PC-9 (cell line): Measurements from ENCODE around the gene TULP4. TPM values are rescaled to one million over a fixed set of nuclear protein-coding genes. Genes with fewer than 3 reads are reported as not detected.

Source experiments
- BruUV-seq: library from RNA; stranded (reverse); fragments of 400-500 nt; replicated peaks from 2 replicates; lab custom pipeline; 2021; lab: Mats Ljungman, UMichigan
- CTCF ChIA-PET: fragments of 300-600 bp; sonication (Branson Sonifier 250); formaldehyde crosslinking; loops from one replicate; lab custom pipeline; 2022; ENCODE audit warnings: antibody characterized with exemption; lab: Charles Lee
- POLR2A ChIA-PET: fragments of 300-600 bp; sonication (Branson Sonifier 250); formaldehyde crosslinking; loops from one replicate; lab custom pipeline; 2022; ENCODE audit warnings: antibody characterized with exemption; ENCODE audit not compliant: unreplicated experiment; lab: Charles Lee
- DNase-seq, 2 experiments: peaks; one replicate each; pipeline versions ENCODE4 v3.0.0 to v3.0.0-alpha.2; 2015 to 2022; ENCODE audit warnings: mixed read lengths in 1 of 2
- H2AFZ ChIP-seq: fragments of 200-600 bp; sonication (generic); 2 replicates; pipeline ENCODE4 v1.8.1; 2017; ENCODE audit warnings: antibody characterized with exemption
- H3F3A ChIP-seq: fragments of 200-600 bp; sonication (generic); 2 replicates; pipeline ENCODE4 v1.8.1; 2017; ENCODE audit warnings: antibody characterized with exemption, mild to moderate bottlenecking, low read depth; ENCODE audit not compliant: insufficient read depth
- H3K27ac ChIP-seq: fragments of 200-600 bp; sonication (generic); 2 replicates; pipeline ENCODE4 v1.6.1; 2016; ENCODE audit warnings: mixed run types
- H3K27me3 ChIP-seq: fragments of 200-600 bp; sonication (generic); 2 replicates; pipeline ENCODE4 v1.6.1; 2016; ENCODE audit warnings: low read depth, mixed run types; ENCODE audit not compliant: insufficient read depth
- H3K36me3 ChIP-seq: fragments of 200-600 bp; sonication (generic); 2 replicates; pipeline ENCODE4 v1.6.1; 2016; ENCODE audit warnings: low read depth, mixed run types
- H3K4me1 ChIP-seq: fragments of 200-600 bp; sonication (generic); replicated peaks from 2 replicates; pipeline ENCODE4 v1.6.1; 2016; ENCODE audit warnings: mixed run types; ENCODE audit not compliant: insufficient read depth
- H3K4me2 ChIP-seq: fragments of 200-600 bp; sonication (generic); 2 replicates; pipeline ENCODE4 v1.6.1; 2017; ENCODE audit warnings: mixed run types
- H3K4me3 ChIP-seq: fragments of 200-600 bp; sonication (generic); 2 replicates; pipeline ENCODE4 v1.6.1; 2016; ENCODE audit warnings: mixed run types
- H3K79me2 ChIP-seq: fragments of 200-600 bp; sonication (generic); 2 replicates; pipeline ENCODE4 v1.6.1; 2017; ENCODE audit warnings: low read depth, mixed run types
- H3K9me2 ChIP-seq: fragments of 200-600 bp; sonication (generic); 2 replicates; pipeline ENCODE4 v1.8.1; 2017; ENCODE audit warnings: mild to moderate bottlenecking; ENCODE audit not compliant: insufficient read depth
- H3K9me3 ChIP-seq: fragments of 200-600 bp; sonication (generic); 2 replicates; pipeline ENCODE4 v1.8.1; 2016; ENCODE audit warnings: low read depth; ENCODE audit not compliant: insufficient read depth
- H4K20me1 ChIP-seq: fragments of 200-600 bp; sonication (generic); 2 replicates; pipeline ENCODE4 v1.8.1; 2017; ENCODE audit not compliant: insufficient read depth
- EZH2 ChIP-seq: fragments of 200-600 bp; sonication (generic); IDR thresholded peaks from 2 replicates; pipeline ENCODE4 v1.8.0; 2017; ENCODE audit warnings: antibody characterized with exemption, low read depth
- intact Hi-C: fragments of 100-400 bp; cut with micrococcal nuclease; formaldehyde crosslinking; loops from one replicate; pipeline ENCODE4 v1.10.0; 2022; ENCODE audit not compliant: unreplicated experiment
- total RNA-seq: library from RNA; stranded (reverse); gene quantifications from 2 replicates; pipeline ENCODE4 v1.2.3, GENCODE V29; 2021
- TF ChIP-seq, protein P1 (sequence below): fragments of 200-600 bp; sonication (generic); conservative IDR thresholded peaks from 2 replicates; pipeline ENCODE4 v1.6.1; 2017; ENCODE audit warnings: mixed run types, antibody characterized with exemption, mild to moderate bottlenecking, moderate library complexity

TULP4 gene
- total RNA-seq, 1 experiment from 2014 or later = 34.0 TPM

DNA sequence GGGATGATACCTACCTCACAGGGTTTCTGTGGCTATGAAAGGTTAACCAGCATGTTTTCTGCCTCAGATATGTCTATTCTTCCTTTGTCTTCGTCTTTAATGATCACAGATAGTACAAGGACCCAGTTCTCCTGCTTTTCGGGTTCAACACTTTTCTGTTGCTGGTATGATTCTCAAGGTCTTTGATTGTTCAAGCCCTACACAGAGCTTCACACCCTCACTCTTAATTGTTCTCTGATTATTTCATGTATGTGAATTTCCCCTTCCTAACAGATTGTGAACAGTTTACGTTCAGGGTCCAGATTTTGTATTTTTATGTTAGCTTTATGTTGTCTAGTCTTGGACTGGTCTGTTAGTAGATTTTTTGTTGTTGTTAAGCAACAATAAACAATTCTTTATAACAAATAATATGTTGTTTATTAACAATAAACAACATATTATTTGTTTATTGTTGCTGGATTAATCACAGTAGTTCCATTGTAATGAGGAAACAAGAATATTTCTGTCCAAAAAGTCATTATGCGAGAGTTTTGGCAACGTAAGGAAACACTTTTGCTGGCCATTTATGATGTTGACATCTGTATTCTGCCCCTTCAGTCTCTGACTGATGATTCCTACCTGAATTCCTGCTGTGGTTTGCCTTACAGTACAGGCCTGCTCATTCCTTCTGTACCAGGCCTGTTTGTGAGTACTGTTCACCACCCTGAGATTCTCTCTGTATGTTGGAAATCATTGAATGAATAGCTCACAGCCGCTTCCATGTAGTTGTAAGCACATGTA lies 27.2 kb upstream of the TULP4 start:
- H3K27me3 ChIP-seq = no peaks in the 10 kb centered on the region
- no peaks in the 10 kb centered on the region for H3K9me2 ChIP-seq
- no peaks in the 10 kb centered on the region for H3K36me3 ChIP-seq
- intact Hi-C loops = no loop called here
- H3K27ac ChIP-seq = no peak overlapping the region
- no peaks in the 10 kb centered on the region; the same call in 1 of the 2 replicates for H3K79me2 ChIP-seq
- DNase-seq = no peak
- no peak overlapping the region for H3K4me2 ChIP-seq
- ChIA-PET POLR2A (interaction anchor here (0.6 kb wide), 1 partner anchor 30 kb away, joined by 3 read pairs; no protein-coding TSS in a partner anchor), CTCF (no interaction called here)
- no peaks in the 10 kb centered on the region; the same call in 1 of the 2 replicates for H4K20me1 ChIP-seq
- TF ChIP-seq, protein P1, sequence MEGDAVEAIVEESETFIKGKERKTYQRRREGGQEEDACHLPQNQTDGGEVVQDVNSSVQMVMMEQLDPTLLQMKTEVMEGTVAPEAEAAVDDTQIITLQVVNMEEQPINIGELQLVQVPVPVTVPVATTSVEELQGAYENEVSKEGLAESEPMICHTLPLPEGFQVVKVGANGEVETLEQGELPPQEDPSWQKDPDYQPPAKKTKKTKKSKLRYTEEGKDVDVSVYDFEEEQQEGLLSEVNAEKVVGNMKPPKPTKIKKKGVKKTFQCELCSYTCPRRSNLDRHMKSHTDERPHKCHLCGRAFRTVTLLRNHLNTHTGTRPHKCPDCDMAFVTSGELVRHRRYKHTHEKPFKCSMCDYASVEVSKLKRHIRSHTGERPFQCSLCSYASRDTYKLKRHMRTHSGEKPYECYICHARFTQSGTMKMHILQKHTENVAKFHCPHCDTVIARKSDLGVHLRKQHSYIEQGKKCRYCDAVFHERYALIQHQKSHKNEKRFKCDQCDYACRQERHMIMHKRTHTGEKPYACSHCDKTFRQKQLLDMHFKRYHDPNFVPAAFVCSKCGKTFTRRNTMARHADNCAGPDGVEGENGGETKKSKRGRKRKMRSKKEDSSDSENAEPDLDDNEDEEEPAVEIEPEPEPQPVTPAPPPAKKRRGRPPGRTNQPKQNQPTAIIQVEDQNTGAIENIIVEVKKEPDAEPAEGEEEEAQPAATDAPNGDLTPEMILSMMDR = no peak
- TF ChIP-seq EZH2 = no peak
- H3K9me3 ChIP-seq = no peaks in the 10 kb centered on the region
- H3K4me1 ChIP-seq = no peaks in the 10 kb centered on the region
- H3F3A ChIP-seq = peaks cover 3% of the 10 kb centered on the region; the same call in 1 of the 2 replicates
- no TSS peak for BruUV-seq
- H3K4me3 ChIP-seq = no peak overlapping the region
- H2AFZ ChIP-seq = no peak overlapping the region

DNA sequence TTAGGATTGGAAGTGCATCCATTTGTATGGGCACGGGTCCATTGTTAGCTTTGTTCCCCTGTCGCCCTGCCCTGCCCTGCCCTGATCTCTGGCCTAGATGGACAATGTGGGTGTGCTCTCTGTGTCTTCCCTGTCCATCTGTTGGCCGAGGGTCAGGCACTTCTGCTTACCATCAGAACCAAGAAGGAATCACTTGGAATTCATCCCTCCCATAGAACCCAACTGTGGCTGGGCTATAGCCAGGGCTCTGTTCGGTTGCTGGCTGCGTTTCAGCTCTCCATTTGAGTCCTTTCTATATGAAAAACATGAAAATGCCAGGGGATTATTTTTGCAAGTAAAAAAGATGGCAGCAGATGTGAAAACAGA lies 26.6 kb upstream of the TULP4 start:
- Histone ChIP-seq H2AFZ (no peak overlapping the region), H3K4me3 (no peak overlapping the region), H4K20me1 (no peaks in the 10 kb centered on the region; the same call in 1 of the 2 replicates), H3K9me3 (no peaks in the 10 kb centered on the region), H3F3A (peaks cover 3% of the 10 kb centered on the region; the same call in 1 of the 2 replicates), H3K9me2 (no peaks in the 10 kb centered on the region), H3K36me3 (no peaks in the 10 kb centered on the region), H3K79me2 (no peaks in the 10 kb centered on the region; the same call in 1 of the 2 replicates), H3K27ac (no peak overlapping the region), H3K27me3 (no peaks in the 10 kb centered on the region), H3K4me1 (no peaks in the 10 kb centered on the region), H3K4me2 (no peak overlapping the region)
- CTCF ChIA-PET = no interaction called here
- POLR2A ChIA-PET = interaction anchor here (0.6 kb wide), 1 partner anchor 29 kb away, joined by 3 read pairs; no protein-coding TSS in a partner anchor
- no peak for DNase-seq
- intact Hi-C loops = no loop called here
- no peak for TF ChIP-seq EZH2
- TF ChIP-seq, protein P1 = no peak
- no TSS peak for BruUV-seq

DNA sequence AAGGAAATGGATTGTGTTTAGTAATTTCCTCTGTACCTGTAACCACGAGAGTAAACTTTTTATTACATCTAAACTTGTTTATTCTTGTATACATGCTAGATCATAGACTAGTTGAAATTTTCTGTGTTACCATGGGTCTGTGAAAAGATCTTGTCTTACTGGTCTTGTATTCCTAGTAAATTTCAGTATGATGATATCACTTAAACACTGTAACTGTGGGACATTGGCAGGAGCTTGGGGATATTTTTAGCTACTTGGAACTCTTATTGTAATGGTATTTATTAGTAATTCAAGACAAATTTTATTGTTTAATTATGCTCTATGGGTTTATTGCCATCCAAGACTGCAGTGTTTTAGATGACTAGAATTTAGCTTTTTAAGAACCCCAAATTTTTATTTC lies 25.9 kb upstream of the TULP4 start:
- CTCF ChIA-PET = no interaction called here
- BruUV-seq = no TSS peak

More for the DNA sequence above, 25.9 kb upstream of the TULP4 start:
- H3K79me2 ChIP-seq = no peaks in the 10 kb centered on the region; the same call in 1 of the 2 replicates
- no peak for TF ChIP-seq EZH2
- TF ChIP-seq, protein P1 = no peak
- no peaks in the 10 kb centered on the region; the same call in 1 of the 2 replicates for H4K20me1 ChIP-seq
- H3K4me2 ChIP-seq = no peak overlapping the region
- peaks cover 3% of the 10 kb centered on the region; the same call in 1 of the 2 replicates for H3F3A ChIP-seq
- no peak overlapping the region for H3K27ac ChIP-seq
- H3K36me3 ChIP-seq = no peaks in the 10 kb centered on the region
- H3K9me3 ChIP-seq = no peaks in the 10 kb centered on the region
- no peaks in the 10 kb centered on the region for H3K27me3 ChIP-seq
- no peak for DNase-seq
- no peak overlapping the region for H2AFZ ChIP-seq
- H3K4me1 ChIP-seq = no peaks in the 10 kb centered on the region
- H3K4me3 ChIP-seq = no peak overlapping the region
- intact Hi-C loops = no loop called here
- POLR2A ChIA-PET = no interaction called here
- no peaks in the 10 kb centered on the region for H3K9me2 ChIP-seq
